Spleen (tissue), 11 donors: ENCODE measurements around the gene HOXA10. TPM values are rescaled to one million over a fixed set of nuclear protein-coding genes. Genes with fewer than 3 reads are reported as not detected.
A peak's percentile ranks its signal among the peaks of the same experiment; 100 is the strongest.

Experiments used
- DNase-seq: peaks from one replicate; pipeline ENCODE4 v3.0.0-alpha.2; 2020
- H3K27ac ChIP-seq, 8 donors: fragments of 200-600 bp; sonication (generic) in 7 of 8; 1 replicate in 4 of 8; 2 replicates in 4 of 8; pipeline versions ENCODE4 v1.5.0 to v1.8.0; 2016 to 2021; ENCODE audit warnings: inconsistent platforms in 4 of 8, mild to moderate bottlenecking in 4 of 8, moderate library complexity in 1 of 8
- H3K27me3 ChIP-seq, 7 donors: fragments of 200-600 bp; sonication (generic) in 6 of 7; replicated peaks in 1 of 7; 1 replicate in 4 of 7; 2 replicates in 3 of 7; pipeline versions ENCODE4 v1.5.0 to v1.8.0; 2016 to 2021; ENCODE audit warnings: inconsistent platforms in 3 of 7, mild to moderate bottlenecking in 1 of 7
- H3K36me3 ChIP-seq, 6 donors: fragments of 200-600 bp; sonication (generic) in 5 of 6; 1 replicate in 4 of 6; 2 replicates in 2 of 6; pipeline versions ENCODE4 v1.5.0 to v1.8.0; 2016 to 2021; ENCODE audit warnings: inconsistent platforms in 2 of 6
- H3K4me1 ChIP-seq, 6 donors: fragments of 200-600 bp; sonication (generic) in 5 of 6; 1 replicate in 3 of 6; 2 replicates in 3 of 6; pipeline versions ENCODE4 v1.5.0 to v1.8.0; 2016 to 2021; ENCODE audit warnings: inconsistent platforms in 3 of 6
- H3K4me3 ChIP-seq, 8 donors: fragments of 200-600 bp; sonication (generic) in 7 of 8; 1 replicate in 4 of 8; 2 replicates in 4 of 8; pipeline versions ENCODE4 v1.5.0 to v1.8.0; 2016 to 2021; ENCODE audit warnings: inconsistent platforms in 4 of 8, mild to moderate bottlenecking in 4 of 8, moderate library complexity in 2 of 8
- H3K9me3 ChIP-seq, 8 donors: fragments of 200-600 bp; sonication (generic) in 7 of 8; 1 replicate in 4 of 8; 2 replicates in 4 of 8; pipeline versions ENCODE4 v1.5.0 to v1.8.0; 2016 to 2021; ENCODE audit warnings: inconsistent platforms in 4 of 8
- POLR2A ChIP-seq, 3 donors: fragments of 450-650 bp; IDR thresholded peaks; one replicate each; pipeline ENCODE4 v1.5.1; 2017; ENCODE audit warnings: antibody characterized with exemption in 3 of 3, mild to moderate bottlenecking in 1 of 3
- POLR2AphosphoS5 ChIP-seq, 3 donors: sonication (generic); formaldehyde crosslinking; IDR thresholded peaks; one replicate each; pipeline ENCODE4 v1.5.1; 2017; ENCODE audit warnings: antibody characterized with exemption in 3 of 3
- WGBS, 5 donors: extraction: QIAGEN DNeasy Blood & Tissue Kit in 3 of 5; methylation state at CpG; one replicate each; pipeline versions ENCODE4 v1.1.5 to v1.1.7; 2013 to 2018; 5-methylcytosine and 5-hydroxymethylcytosine counted together
- intact Hi-C: fragments of 100-400 bp; cut with DNase I; formaldehyde crosslinking; loops from one replicate; pipeline ENCODE4 v1.15.0; 2023; ENCODE audit warnings: low total_unique reads
- polyA plus RNA-seq, 3 donors: library from polyadenylated mRNA; stranded (reverse); fragments of 200-250 nt; gene quantifications; one replicate each; pipeline ENCODE4 v1.2.1, GENCODE V29; 2013
- total RNA-seq, 7 donors: library from RNA; depleted of rRNA in 3 of 7; stranded (reverse); fragments of >200 nt in 3 of 7; fragmentation: NEBNext Ultra II Directional in 4 of 7; extraction: Animal tissue kit (Norgen Biotek cat#: 25700) in 4 of 7; gene quantifications; one replicate each; pipeline versions ENCODE4 v1.1.0 to v1.2.1, GENCODE V29; 2016 to 2021
- TF ChIP-seq, protein P1 (sequence below), 11 experiments: fragments of 200-600 bp in 7 of 11; fragments of 450-650 bp in 4 of 11; sonication (generic) in 4 of 11; IDR thresholded peaks in 8 of 11; conservative IDR thresholded peaks in 3 of 11; 1 replicate in 7 of 11; 2 replicates in 4 of 11; pipeline versions ENCODE4 v1.4.0 to v1.8.0; 2016 to 2021; ENCODE audit warnings: antibody characterized with exemption in 11 of 11, inconsistent platforms in 4 of 11, mild to moderate bottlenecking in 1 of 11
- donor health status: healthy with polysubstance abuse.
- donor health status: DM: no; HTN: no; CAD: no; lungs with moderate emphysema.
- donor health status: DM: no; HTN: no; CAD: no.
- donor health status: Bipolar disorder and iron deficiency.
- donor health status: healthy.
- donor health status: DM: no; HTN: no; CAD: no.
- donor health status: DM: yes; HTN: yes; CAD: no.

The HOXA10 gene
- total and polyA plus RNA-seq, 10 donors: 0.05 to 0.72 (median 0.20) TPM; not detected in 4

DNA sequence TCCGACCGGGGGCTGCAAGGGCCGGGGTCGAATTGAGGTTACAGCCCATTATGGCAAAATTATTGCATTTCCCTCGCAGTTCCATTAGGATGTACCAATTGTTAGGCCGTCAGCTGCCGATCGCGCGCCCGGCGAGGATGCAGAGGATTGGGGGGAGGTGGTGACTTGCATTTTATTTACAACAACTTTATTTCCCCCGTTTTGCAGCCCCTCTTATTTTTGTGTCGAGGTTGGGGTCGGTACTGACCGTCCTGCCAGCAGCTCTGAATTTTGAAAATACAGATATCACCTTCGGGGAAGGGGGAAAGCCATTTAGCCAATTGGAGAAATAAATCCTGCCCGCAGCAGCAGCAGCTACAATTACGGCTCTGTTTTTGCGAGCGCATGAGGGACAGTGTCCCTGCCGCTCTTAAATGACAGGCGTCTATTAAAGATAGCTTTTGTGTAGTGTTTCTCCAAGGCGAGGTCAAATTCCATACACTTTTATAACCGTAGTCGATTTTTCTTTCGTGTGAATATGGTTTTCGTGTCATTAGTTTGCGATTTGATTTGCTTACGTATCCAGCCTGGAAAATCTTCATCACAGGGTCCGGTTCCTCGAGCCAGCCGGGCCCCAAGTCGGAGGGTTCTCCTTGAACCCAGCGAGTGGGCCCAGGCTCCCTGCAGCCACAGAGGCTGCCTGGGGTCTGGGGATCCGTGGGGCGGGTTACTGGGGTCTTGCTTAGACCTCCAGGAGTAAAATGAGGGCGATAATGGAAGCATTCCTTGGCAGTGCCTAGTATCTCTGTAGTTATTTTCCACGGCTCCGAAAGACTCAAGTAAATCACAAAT lies 30.0 kb downstream of the HOXA10 start:
- 67 to 84% (median 73%) methylated on average over 39 to 40 of the region's 40 CpGs for WGBS, 5 donors
- Histone ChIP-seq H3K27ac (peak overlapping the region in 3 of 8 donors; percentile 82 to 95 (median 86)), H3K4me3 (peak overlapping the region in 7 of 8 donors; percentile 44 to 77 (median 49)), H3K4me1 (peaks cover 8 to 43% (median 20%) of the 10 kb centered on the region in 6 donors), H3K36me3 (no peaks in the 10 kb centered on the region), H3K9me3 (no peaks in the 10 kb centered on the region), H3K27me3 (peaks cover 0 to 87% (median 40%) of the 10 kb centered on the region in 7 donors)
- intact Hi-C loops: no loop called here
- DNase-seq: peak; percentile 25
- TF ChIP-seq, protein P1, sequence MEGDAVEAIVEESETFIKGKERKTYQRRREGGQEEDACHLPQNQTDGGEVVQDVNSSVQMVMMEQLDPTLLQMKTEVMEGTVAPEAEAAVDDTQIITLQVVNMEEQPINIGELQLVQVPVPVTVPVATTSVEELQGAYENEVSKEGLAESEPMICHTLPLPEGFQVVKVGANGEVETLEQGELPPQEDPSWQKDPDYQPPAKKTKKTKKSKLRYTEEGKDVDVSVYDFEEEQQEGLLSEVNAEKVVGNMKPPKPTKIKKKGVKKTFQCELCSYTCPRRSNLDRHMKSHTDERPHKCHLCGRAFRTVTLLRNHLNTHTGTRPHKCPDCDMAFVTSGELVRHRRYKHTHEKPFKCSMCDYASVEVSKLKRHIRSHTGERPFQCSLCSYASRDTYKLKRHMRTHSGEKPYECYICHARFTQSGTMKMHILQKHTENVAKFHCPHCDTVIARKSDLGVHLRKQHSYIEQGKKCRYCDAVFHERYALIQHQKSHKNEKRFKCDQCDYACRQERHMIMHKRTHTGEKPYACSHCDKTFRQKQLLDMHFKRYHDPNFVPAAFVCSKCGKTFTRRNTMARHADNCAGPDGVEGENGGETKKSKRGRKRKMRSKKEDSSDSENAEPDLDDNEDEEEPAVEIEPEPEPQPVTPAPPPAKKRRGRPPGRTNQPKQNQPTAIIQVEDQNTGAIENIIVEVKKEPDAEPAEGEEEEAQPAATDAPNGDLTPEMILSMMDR (IDR thresholded peaks at IDR 0.05 in 8 of 11, conservative IDR thresholded peaks at IDR 0.05 in 3 of 11): peak in 5 of 11 experiments; percentile 5 to 61 (median 30)
- TF ChIP-seq POLR2A (IDR thresholded peaks at IDR 0.05): no peak

DNA sequence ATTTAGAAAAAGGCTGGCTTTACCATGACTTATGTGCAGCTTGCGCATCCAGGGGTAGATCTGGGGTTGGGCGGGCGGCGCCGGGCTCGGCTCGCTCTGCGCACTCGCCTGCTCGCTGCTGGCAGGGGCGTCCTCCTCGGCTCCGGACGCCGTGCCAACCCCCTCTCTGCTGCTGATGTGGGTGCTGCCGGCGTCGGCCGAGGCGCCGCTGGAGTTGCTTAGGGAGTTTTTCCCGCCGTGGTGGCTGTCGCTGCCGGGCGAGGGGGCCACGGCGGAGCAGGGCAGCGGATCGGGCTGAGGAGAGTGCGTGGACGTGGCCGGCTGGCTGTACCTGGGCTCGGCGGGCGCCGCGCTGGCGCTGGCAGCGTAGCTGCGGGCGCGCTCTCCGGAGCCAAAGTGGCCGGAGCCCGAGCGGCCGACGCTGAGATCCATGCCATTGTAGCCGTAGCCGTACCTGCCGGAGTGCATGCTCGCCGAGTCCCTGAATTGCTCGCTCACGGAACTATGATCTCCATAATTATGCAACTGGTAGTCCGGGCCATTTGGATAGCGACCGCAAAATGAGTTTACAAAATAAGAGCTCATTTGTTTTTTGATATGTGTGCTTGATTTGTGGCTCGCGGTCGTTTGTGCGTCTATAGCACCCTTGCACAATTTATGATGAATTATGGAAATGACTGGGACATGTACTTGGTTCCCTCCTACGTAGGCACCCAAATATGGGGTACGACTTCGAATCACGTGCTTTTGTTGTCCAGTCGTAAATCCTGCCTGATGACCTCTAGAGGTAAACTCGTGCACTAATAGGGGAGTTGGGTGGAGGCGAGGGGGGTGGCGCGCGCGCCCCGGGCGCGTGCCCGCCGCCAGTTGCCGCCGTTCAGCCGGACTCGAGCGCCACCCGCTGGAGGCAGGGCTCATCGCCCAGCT lies 30.8 kb downstream of the HOXA10 start, which contains the start of gene HOXA5:
TSS of gene HOXA5 (minus strand) at position 659 of the 927 bp plus-strand sequence. CDS start at position 585, 74 bp downstream.
- 44 to 71% (median 54%) methylated on average over 55 to 86 of the region's 86 CpGs for WGBS, 5 donors
- intact Hi-C loops: no loop called here
- TF ChIP-seq POLR2AphosphoS5 (IDR thresholded peaks at IDR 0.05) (peak; percentile 47 to 72 (median 63)), POLR2A (IDR thresholded peaks at IDR 0.05) (peak in 1 of 3 donors; percentile 87)
- TF ChIP-seq, protein P1 (IDR thresholded peaks at IDR 0.05 in 8 of 11, conservative IDR thresholded peaks at IDR 0.05 in 3 of 11): peak in 8 of 11 experiments; percentile 47 to 87 (median 74)
- Histone ChIP-seq H3K4me3 (peak within 1 kb of the TSS; percentile 44 to 77 (median 49)), H3K36me3 (no peaks in the 10 kb centered on the region), H3K4me1 (peaks cover 8 to 34% (median 14%) of the 10 kb centered on the region in 6 donors), H3K27me3 (peaks cover 0 to 81% (median 31%) of the 10 kb centered on the region in 7 donors), H3K9me3 (no peaks in the 10 kb centered on the region), H3K27ac (peak within 1 kb of the TSS; percentile 66 to 95 (median 82))
- DNase-seq: peak; percentile 90

DNA sequence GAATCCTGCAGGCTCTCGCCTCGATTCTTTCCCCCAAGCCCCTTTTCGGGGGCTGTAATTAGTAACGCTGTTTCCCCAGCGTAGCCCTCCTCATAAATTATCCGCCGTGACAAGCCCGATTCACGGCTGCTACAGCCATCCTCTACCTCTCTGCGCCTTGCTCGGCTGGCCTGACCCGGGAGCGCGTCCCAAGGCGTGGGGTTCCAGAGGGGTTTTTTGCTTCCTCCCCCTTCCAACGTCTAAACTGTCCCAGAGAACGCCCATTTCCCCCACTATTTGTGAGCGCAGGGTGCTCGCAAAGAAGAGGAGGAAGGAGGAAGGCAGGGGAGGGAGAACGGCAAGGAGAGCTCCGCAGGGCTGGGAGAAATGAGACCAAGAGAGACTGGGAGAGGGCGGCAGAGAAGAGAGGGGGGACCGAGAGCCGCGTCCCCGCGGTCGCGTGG lies 31.5 kb downstream of the HOXA10 start:
- no peaks in the 10 kb centered on the region for H3K9me3 ChIP-seq
- TF ChIP-seq POLR2AphosphoS5 (IDR thresholded peaks at IDR 0.05) (no peak), POLR2A (IDR thresholded peaks at IDR 0.05) (no peak)
- TF ChIP-seq, protein P1 (IDR thresholded peaks at IDR 0.05 in 8 of 11, conservative IDR thresholded peaks at IDR 0.05 in 3 of 11): no peak
- peak overlapping the region; percentile 66 to 95 (median 82) for H3K27ac ChIP-seq
- H3K4me1 ChIP-seq: peaks cover 2 to 27% (median 7%) of the 10 kb centered on the region in 6 donors
- WGBS, 5 donors: 33 to 74% (median 59%) methylated on average over 29 of the region's 29 CpGs
- H3K36me3 ChIP-seq: no peaks in the 10 kb centered on the region
- H3K4me3 ChIP-seq: peak overlapping the region; percentile 44 to 77 (median 49)
- no peak for DNase-seq
- intact Hi-C loops: no loop called here
- H3K27me3 ChIP-seq: peaks cover 0 to 74% (median 24%) of the 10 kb centered on the region in 7 donors
